Panc1 (cell line): ENCODE results near the gene BRF1. TPM values are rescaled to one million over a fixed set of nuclear protein-coding genes. Genes with fewer than 3 reads are reported as not detected.

Experiments
- ATAC-seq: fragments of 200-7000 bp; cut with Tn5 transposase; 2 replicates; pipeline ENCODE4 v1.9.1; 2020; ENCODE audit warnings: mild to moderate bottlenecking, moderate library complexity
- BruUV-seq: library from RNA; stranded (reverse); fragments of 400-500 nt; replicated peaks from 2 replicates; lab custom pipeline; 2021; lab: Mats Ljungman, UMichigan
- CTCF ChIA-PET: fragments of 300-600 bp; sonication (Branson Sonifier 250); formaldehyde crosslinking; loops from one replicate; lab custom pipeline; 2022; ENCODE audit warnings: antibody characterized with exemption; lab: Charles Lee
- POLR2A ChIA-PET: fragments of 300-600 bp; sonication (Branson Sonifier 250); formaldehyde crosslinking; loops from one replicate; lab custom pipeline; 2022; ENCODE audit warnings: antibody characterized with exemption; lab: Charles Lee
- DNase-seq: peaks from one replicate; pipeline ENCODE4 v3.0.0-alpha.2; 2010; ENCODE audit warnings: low read depth, low spot score
- H3K27ac ChIP-seq: 2 replicates; pipeline ENCODE4 v1.5.1; 2011; ENCODE audit warnings: mild to moderate bottlenecking, low read length, inconsistent platforms
- H3K27me3 ChIP-seq: fragments of 200-500 bp; sonication (Bioruptor generic); 2 replicates; pipeline ENCODE4 v1.6.0; 2014; ENCODE audit warnings: low read length, inconsistent platforms; ENCODE audit not compliant: control insufficient read depth, insufficient read depth
- H3K36me3 ChIP-seq: fragments of 200-500 bp; sonication (Bioruptor generic); 2 replicates; pipeline ENCODE4 v1.5.1; 2014; ENCODE audit warnings: inconsistent platforms, mild to moderate bottlenecking, low read length, moderate library complexity; ENCODE audit not compliant: control insufficient read depth, insufficient read depth
- H3K4me1 ChIP-seq: 2 replicates; pipeline ENCODE4 v1.5.1; 2011; ENCODE audit warnings: inconsistent platforms, mild to moderate bottlenecking, low read length, moderate library complexity; ENCODE audit not compliant: control insufficient read depth, insufficient read depth
- H3K4me3 ChIP-seq, 2 experiments: 2 replicates each; pipeline ENCODE4 v1.5.1; 2011 to 2012; ENCODE audit warnings: low read depth in 2 of 2, low read length in 2 of 2, mild to moderate bottlenecking in 2 of 2, inconsistent platforms in 1 of 2, moderate library complexity in 1 of 2
- H3K9me3 ChIP-seq: fragments of 200-500 bp; sonication (Bioruptor generic); 2 replicates; pipeline ENCODE4 v1.5.1; 2014; ENCODE audit warnings: low read depth, mild to moderate bottlenecking, inconsistent platforms, low read length, moderate library complexity; ENCODE audit not compliant: control insufficient read depth, insufficient read depth
- CTCF ChIP-seq: fragments of 450-650 bp; IDR thresholded peaks from 2 replicates; pipeline ENCODE4 v1.5.1; 2017; ENCODE audit warnings: mild to moderate bottlenecking
- POLR2AphosphoS5 ChIP-seq: IDR thresholded peaks from 2 replicates; pipeline ENCODE4 v1.6.1; 2012; ENCODE audit warnings: mild to moderate bottlenecking, low read depth, low read length, moderate library complexity
- REST ChIP-seq, 2 experiments: IDR thresholded peaks; 2 replicates each; pipeline ENCODE4 v1.6.1; 2011 to 2012; ENCODE audit warnings: low read depth in 2 of 2, control low read depth in 1 of 2, low read length in 1 of 2, mild to moderate bottlenecking in 1 of 2, moderate library complexity in 1 of 2; ENCODE audit not compliant: insufficient read depth in 1 of 2
- SIN3A ChIP-seq: IDR thresholded peaks from 2 replicates; pipeline ENCODE4 v1.6.1; 2012; ENCODE audit warnings: low read depth, mild to moderate bottlenecking, low read length, moderate library complexity, borderline replicate concordance; ENCODE audit not compliant: insufficient read depth
- TCF7L2 ChIP-seq: IDR thresholded peaks from 2 replicates; pipeline ENCODE4 v1.6.1; 2011; ENCODE audit warnings: mild to moderate bottlenecking, low read depth, low read length, inconsistent platforms
- in situ Hi-C: cut with HindIII; loops from 2 replicates; pipeline ENCODE4 v1.10.0; 2016; ENCODE audit warnings: low sequenced_read_pairs, low pct_unique_long_range_greater_than_20kb
- intact Hi-C: fragments of 100-400 bp; cut with micrococcal nuclease; formaldehyde crosslinking; loops from one replicate; pipeline ENCODE4 v1.10.0; 2022; ENCODE audit not compliant: unreplicated experiment
- total RNA-seq: library from RNA; stranded (reverse); gene quantifications from one replicate; pipeline ENCODE4 v1.2.1, GENCODE V29; 2021; ENCODE audit not compliant: unreplicated experiment

The BRF1 gene
- total RNA-seq, 1 experiment from 2014 or later = 25.0 TPM

- ATAC-seq = no peak
- Histone ChIP-seq H3K9me3 (no peaks in the 10 kb centered on the region), H3K27me3 (no peaks in the 10 kb centered on the region), H3K27ac (no peak overlapping the region), H3K4me3 (no peak overlapping the region), H3K4me1 (no peaks in the 10 kb centered on the region; the same call in 1 of the 2 replicates), H3K36me3 (no peaks in the 10 kb centered on the region)
- in situ Hi-C loops = no loop called here
- no TSS peak for BruUV-seq
- CTCF ChIA-PET = no interaction called here
- DNase-seq = no peak
- intact Hi-C loops = no loop called here
- POLR2A ChIA-PET = no interaction called here
- TF ChIP-seq TCF7L2 (no peak), SIN3A (no peak), REST (IDR thresholded peaks at IDR 0.05; ENCODE audit: insufficient read depth in 1 of 2, low read depth in 2 of 2, low read length in 1 of 2) (no peak), CTCF (no peak), POLR2AphosphoS5 (no peak)
Observed at GRCh38 chr14:105209091-105209490, 91.7 kb downstream of the BRF1 start.

- Histone ChIP-seq H3K4me3 (no peak overlapping the region), H3K9me3 (no peaks in the 10 kb centered on the region), H3K36me3 (no peaks in the 10 kb centered on the region), H3K27ac (no peak overlapping the region), H3K27me3 (no peaks in the 10 kb centered on the region), H3K4me1 (no peaks in the 10 kb centered on the region; the same call in 1 of the 2 replicates)
- ChIA-PET POLR2A (interaction anchor here (0.7 kb wide), 1 partner anchor 168 kb away, joined by 14 read pairs; no protein-coding TSS in a partner anchor), CTCF (interaction anchor here (0.7 kb wide), 1 partner anchor 18 kb away, joined by 5 read pairs; no protein-coding TSS in a partner anchor)
- DNase-seq = no peak
- intact Hi-C loops (no loop called here), in situ Hi-C loops (no loop called here)
- BruUV-seq = no TSS peak
- ATAC-seq = no peak
- TF ChIP-seq SIN3A (no peak), TCF7L2 (no peak), REST (IDR thresholded peaks at IDR 0.05; ENCODE audit: insufficient read depth in 1 of 2, low read depth in 2 of 2, low read length in 1 of 2) (no peak), CTCF (no peak), POLR2AphosphoS5 (no peak)
Observed at GRCh38 chr14:105208738-105209075, 92.1 kb downstream of the BRF1 start.
